K562 (cell line): Measurements from ENCODE around the gene RNF145. TPM values are rescaled to one million over a fixed set of nuclear protein-coding genes. Genes with fewer than 3 reads are reported as not detected.

Source experiments
- ARID1B ChIP-seq: fragments of 450-650 bp; IDR thresholded peaks from 2 replicates; pipeline ENCODE4 v1.6.1; 2016; ENCODE audit warnings: antibody characterized with exemption, mild to moderate bottlenecking, inconsistent platforms
- BMI1 ChIP-seq: fragments of 150-350 bp; IDR thresholded peaks from 2 replicates; pipeline ENCODE4 v1.6.1; 2014; ENCODE audit warnings: low read length
- CBFA2T3 ChIP-seq: fragments of 450-650 bp; IDR thresholded peaks from 2 replicates; pipeline ENCODE4 v1.6.1; 2017
- ESRRB ChIP-seq: fragments of 250-450 bp; sonication (Bioruptor Pico); IDR thresholded peaks from 2 replicates; pipeline ENCODE4 v1.5.0; 2020; ENCODE audit warnings: mild to moderate bottlenecking, moderate library complexity, borderline replicate concordance
- HDAC2 ChIP-seq: fragments of 450-650 bp; IDR thresholded peaks from 2 replicates; pipeline ENCODE4 v1.6.1; 2016; ENCODE audit warnings: mild to moderate bottlenecking
- HNRNPLL ChIP-seq: fragments of 200-400 bp; formaldehyde crosslinking; IDR thresholded peaks from 2 replicates; pipeline ENCODE4 v1.6.1; 2017; ENCODE audit warnings: low read length, low read depth, mild to moderate bottlenecking; ENCODE audit not compliant: poor library complexity, severe bottlenecking
- IFI16 ChIP-seq: fragments of 250-450 bp; sonication (Bioruptor Pico); IDR thresholded peaks from 2 replicates; pipeline ENCODE4 v2.1.2; 2022; ENCODE audit warnings: mild to moderate bottlenecking, inconsistent platforms
- POLR2AphosphoS2 ChIP-seq: IDR thresholded peaks from 2 replicates; pipeline ENCODE4 v1.6.1; 2012; ENCODE audit warnings: low read length, improper control_type of control experiment
- RAD51 ChIP-seq: fragments of 450-650 bp; IDR thresholded peaks from 2 replicates; pipeline ENCODE4 v1.7.1; 2016; ENCODE audit warnings: low read depth, mild to moderate bottlenecking, borderline replicate concordance
- RBBP5 ChIP-seq: fragments of 200-600 bp; sonication (generic); IDR thresholded peaks from 2 replicates; pipeline ENCODE4 v1.6.1; 2012; ENCODE audit warnings: borderline replicate concordance, mild to moderate bottlenecking, low read length, control low read depth, inconsistent platforms; ENCODE audit not compliant: insufficient read depth, poor library complexity, severe bottlenecking
- SREBF2 ChIP-seq: sonication (generic); formaldehyde crosslinking; IDR thresholded peaks from 2 replicates; pipeline ENCODE4 v1.4.0; 2020; ENCODE audit warnings: mild to moderate bottlenecking, missing genetic modification reagents
- TGIF2 ChIP-seq: sonication (generic); formaldehyde crosslinking; IDR thresholded peaks from 2 replicates; pipeline ENCODE4 v1.8.1; 2022; ENCODE audit warnings: mild to moderate bottlenecking, missing genetic modification reagents, moderate library complexity
- ZFP1 ChIP-seq: fragments of 450-650 bp; formaldehyde crosslinking; IDR thresholded peaks from 2 replicates; pipeline ENCODE4 v1.4.0; 2020; ENCODE audit warnings: mild to moderate bottlenecking, mixed read lengths
- ZNF121 ChIP-seq: sonication (generic); formaldehyde crosslinking; conservative IDR thresholded peaks from 2 replicates; pipeline ENCODE4 v1.8.0; 2022; ENCODE audit warnings: missing genetic modification reagents
- ZNF589 ChIP-seq: fragments of 200-800 bp; sonication (Bioruptor generic); IDR thresholded peaks from 2 replicates; pipeline ENCODE4 v1.6.1; 2016; ENCODE audit warnings: low read depth, missing genetic modification characterization, missing compliant biosample characterization
- ZZZ3 ChIP-seq: fragments of 450-650 bp; IDR thresholded peaks from 2 replicates; pipeline ENCODE4 v1.6.1; 2016; ENCODE audit warnings: antibody characterized with exemption, mild to moderate bottlenecking, moderate library complexity
- polyA plus RNA-seq, 8 experiments: library from polyadenylated mRNA; depleted of rRNA in 4 of 8; stranded (reverse) in 5 of 8; unstranded in 3 of 8; fragments of >200 nt; fragmentation: Nextera tagmentation in 2 of 8; fragmentation: Illumina TruSeq in 1 of 8; extraction: Ambion mirVana in 2 of 8; extraction: Trizol in 1 of 8; gene quantifications; 2 replicates each; pipeline versions ENCODE4 v1.2.1 to v1.2.3, GENCODE V29; 2011 to 2014; ENCODE audit warnings: inconsistent platforms in 1 of 8, missing spikeins in 1 of 8
- total RNA-seq, 7 experiments: library from RNA; depleted of rRNA in 6 of 7; stranded (reverse); fragments of >200 nt in 6 of 7; fragmentation: Illumina TruSeq in 2 of 7; extraction: Trizol in 2 of 7; gene quantifications; 2 replicates each; pipeline versions ENCODE4 v1.2.1 to v1.2.3, GENCODE V29; 2011 to 2021; ENCODE audit warnings: low replicate concordance in 1 of 7
- TF ChIP-seq, protein P1 (sequence below): fragments of 250-450 bp; sonication (Bioruptor Pico); IDR thresholded peaks from 2 replicates; pipeline ENCODE4 v1.8.0; 2021; ENCODE audit warnings: borderline replicate concordance, mild to moderate bottlenecking, moderate library complexity; ENCODE audit not compliant: poor library complexity, severe bottlenecking
- TF ChIP-seq, protein P2 (sequence below): sonication (generic); formaldehyde crosslinking; IDR thresholded peaks from 2 replicates; pipeline ENCODE4 v1.8.0; 2022; ENCODE audit warnings: mild to moderate bottlenecking, missing genetic modification reagents, borderline replicate concordance
- TF ChIP-seq, protein P3 (sequence below): sonication (generic); formaldehyde crosslinking; IDR thresholded peaks from 2 replicates; pipeline ENCODE4 v1.8.1; 2023; ENCODE audit warnings: mild to moderate bottlenecking, missing genetic modification reagents, moderate library complexity
- TF ChIP-seq, protein P4 (sequence below), 2 experiments: fragments of 450-650 bp; IDR thresholded peaks; 2 replicates each; pipeline ENCODE4 v1.6.1; 2018; ENCODE audit warnings: mild to moderate bottlenecking in 2 of 2, low read depth in 1 of 2; ENCODE audit not compliant: partially characterized antibody in 2 of 2

Gene RNF145
- total and polyA plus RNA-seq, 9 of the 15 experiments (the other 6 are each of a cell fraction or from before 2014, with no cell fraction given): 13.6 to 40.7 (median 25.4) TPM

DNA sequence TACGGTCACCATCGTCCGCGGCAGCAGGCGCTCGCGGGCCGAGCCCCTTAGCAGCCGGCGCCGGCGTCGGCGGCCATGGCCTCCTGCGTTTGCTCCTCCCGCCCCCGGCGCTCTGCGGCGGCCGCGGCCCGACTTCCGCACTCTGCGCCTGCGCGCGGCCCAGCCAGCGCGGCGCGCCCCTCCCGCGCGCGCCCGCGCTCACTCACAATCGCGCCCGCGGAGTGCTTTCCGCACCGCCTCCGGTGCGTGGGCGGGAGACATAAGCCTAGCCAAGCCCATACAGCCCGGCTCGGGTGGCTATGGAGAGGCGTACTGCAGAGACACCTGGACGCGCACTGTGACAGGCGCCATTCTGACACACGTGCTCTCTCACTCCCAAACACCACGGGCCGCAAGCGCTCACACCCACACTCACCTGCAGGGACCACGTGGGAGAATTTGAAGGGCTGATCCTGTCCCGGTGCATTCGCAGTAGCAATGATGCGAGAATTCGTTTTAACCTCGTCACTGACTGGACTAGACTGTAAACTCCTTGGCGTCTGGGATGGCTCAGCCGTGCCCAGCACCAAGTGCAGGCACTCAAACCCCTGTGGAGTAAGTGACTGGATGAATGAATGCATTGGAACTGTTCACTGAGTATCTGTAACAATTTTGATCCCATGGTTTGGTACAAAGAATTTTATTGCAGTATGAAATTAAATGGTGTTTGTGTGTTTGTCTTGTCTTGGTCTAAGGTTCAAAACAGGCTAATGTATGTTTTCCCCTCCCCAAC is at the start of gene RNF145 (continued):
- TF ChIP-seq SREBF2 (CRISPR knock-in tag) (no peak), RBBP5 (peak; percentile 82), IFI16 (CRISPR knock-in tag) (no peak), ARID1B (no peak), ESRRB (CRISPR knock-in tag) (no peak), HDAC2 (peak; percentile 85), RAD51 (peak; percentile 45; the same call in 1 of the 2 replicates), CBFA2T3 (peak; percentile 37; the same call in 1 of the 2 replicates), POLR2AphosphoS2 (no peak), ZNF121 (no peak), ZFP1 (CRISPR knock-in tag) (no peak), HNRNPLL (peak; percentile 62), TGIF2 (peak; percentile 58; the same call in 1 of the 2 replicates), ZNF589 (no peak), BMI1 (no peak), ZZZ3 (no peak)
- TF ChIP-seq, protein P1, sequence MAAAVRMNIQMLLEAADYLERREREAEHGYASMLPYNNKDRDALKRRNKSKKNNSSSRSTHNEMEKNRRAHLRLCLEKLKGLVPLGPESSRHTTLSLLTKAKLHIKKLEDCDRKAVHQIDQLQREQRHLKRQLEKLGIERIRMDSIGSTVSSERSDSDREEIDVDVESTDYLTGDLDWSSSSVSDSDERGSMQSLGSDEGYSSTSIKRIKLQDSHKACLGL (CRISPR knock-in tag): peak; percentile 83
- TF ChIP-seq, protein P2, sequence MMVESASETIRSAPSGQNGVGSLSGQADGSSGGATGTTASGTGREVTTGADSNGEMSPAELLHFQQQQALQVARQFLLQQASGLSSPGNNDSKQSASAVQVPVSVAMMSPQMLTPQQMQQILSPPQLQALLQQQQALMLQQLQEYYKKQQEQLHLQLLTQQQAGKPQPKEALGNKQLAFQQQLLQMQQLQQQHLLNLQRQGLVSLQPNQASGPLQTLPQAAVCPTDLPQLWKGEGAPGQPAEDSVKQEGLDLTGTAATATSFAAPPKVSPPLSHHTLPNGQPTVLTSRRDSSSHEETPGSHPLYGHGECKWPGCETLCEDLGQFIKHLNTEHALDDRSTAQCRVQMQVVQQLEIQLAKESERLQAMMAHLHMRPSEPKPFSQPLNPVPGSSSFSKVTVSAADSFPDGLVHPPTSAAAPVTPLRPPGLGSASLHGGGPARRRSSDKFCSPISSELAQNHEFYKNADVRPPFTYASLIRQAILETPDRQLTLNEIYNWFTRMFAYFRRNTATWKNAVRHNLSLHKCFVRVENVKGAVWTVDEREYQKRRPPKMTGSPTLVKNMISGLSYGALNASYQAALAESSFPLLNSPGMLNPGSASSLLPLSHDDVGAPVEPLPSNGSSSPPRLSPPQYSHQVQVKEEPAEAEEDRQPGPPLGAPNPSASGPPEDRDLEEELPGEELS (CRISPR knock-in tag): 0 out of 2 replicates have a peak, but pooled peaks have one; percentile 29
- TF ChIP-seq, protein P3, sequence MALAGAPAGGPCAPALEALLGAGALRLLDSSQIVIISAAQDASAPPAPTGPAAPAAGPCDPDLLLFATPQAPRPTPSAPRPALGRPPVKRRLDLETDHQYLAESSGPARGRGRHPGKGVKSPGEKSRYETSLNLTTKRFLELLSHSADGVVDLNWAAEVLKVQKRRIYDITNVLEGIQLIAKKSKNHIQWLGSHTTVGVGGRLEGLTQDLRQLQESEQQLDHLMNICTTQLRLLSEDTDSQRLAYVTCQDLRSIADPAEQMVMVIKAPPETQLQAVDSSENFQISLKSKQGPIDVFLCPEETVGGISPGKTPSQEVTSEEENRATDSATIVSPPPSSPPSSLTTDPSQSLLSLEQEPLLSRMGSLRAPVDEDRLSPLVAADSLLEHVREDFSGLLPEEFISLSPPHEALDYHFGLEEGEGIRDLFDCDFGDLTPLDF (CRISPR knock-in tag): peak; percentile 77
- TF ChIP-seq, protein P4, sequence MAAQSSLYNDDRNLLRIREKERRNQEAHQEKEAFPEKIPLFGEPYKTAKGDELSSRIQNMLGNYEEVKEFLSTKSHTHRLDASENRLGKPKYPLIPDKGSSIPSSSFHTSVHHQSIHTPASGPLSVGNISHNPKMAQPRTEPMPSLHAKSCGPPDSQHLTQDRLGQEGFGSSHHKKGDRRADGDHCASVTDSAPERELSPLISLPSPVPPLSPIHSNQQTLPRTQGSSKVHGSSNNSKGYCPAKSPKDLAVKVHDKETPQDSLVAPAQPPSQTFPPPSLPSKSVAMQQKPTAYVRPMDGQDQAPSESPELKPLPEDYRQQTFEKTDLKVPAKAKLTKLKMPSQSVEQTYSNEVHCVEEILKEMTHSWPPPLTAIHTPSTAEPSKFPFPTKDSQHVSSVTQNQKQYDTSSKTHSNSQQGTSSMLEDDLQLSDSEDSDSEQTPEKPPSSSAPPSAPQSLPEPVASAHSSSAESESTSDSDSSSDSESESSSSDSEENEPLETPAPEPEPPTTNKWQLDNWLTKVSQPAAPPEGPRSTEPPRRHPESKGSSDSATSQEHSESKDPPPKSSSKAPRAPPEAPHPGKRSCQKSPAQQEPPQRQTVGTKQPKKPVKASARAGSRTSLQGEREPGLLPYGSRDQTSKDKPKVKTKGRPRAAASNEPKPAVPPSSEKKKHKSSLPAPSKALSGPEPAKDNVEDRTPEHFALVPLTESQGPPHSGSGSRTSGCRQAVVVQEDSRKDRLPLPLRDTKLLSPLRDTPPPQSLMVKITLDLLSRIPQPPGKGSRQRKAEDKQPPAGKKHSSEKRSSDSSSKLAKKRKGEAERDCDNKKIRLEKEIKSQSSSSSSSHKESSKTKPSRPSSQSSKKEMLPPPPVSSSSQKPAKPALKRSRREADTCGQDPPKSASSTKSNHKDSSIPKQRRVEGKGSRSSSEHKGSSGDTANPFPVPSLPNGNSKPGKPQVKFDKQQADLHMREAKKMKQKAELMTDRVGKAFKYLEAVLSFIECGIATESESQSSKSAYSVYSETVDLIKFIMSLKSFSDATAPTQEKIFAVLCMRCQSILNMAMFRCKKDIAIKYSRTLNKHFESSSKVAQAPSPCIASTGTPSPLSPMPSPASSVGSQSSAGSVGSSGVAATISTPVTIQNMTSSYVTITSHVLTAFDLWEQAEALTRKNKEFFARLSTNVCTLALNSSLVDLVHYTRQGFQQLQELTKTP (IDR thresholded peaks at IDR 0.05; ENCODE audit: low read depth in 1 of 2, partially characterized antibody in 2 of 2): peak in 1 of 2 experiments; percentile 22
